Measurements from ENCODE around the gene EXOC3. TPM values are rescaled to one million over a fixed set of nuclear protein-coding genes. Genes with fewer than 3 reads are reported as not detected.

The EXOC3 gene
- total RNA-seq, 1 experiment from 2014 or later, result 31.3 TPM

- no peak for DNase-seq
- TF ChIP-seq CTCF (conservative IDR thresholded peaks at IDR 0.05; ENCODE audit: low read depth, low read length) (no peak), EZH2 (IDR thresholded peaks at IDR 0.05; ENCODE audit: low read length, unreplicated experiment) (no peak), EZH2phosphoT487 (IDR thresholded peaks at IDR 0.05; ENCODE audit: borderline replicate concordance, low read length) (no peak)
- Histone ChIP-seq H3F3A (ENCODE audit: low read length, unreplicated experiment) (no peaks in the 10 kb centered on the region), H3K9me2 (replicated peaks; ENCODE audit: low read length) (no peaks in the 10 kb centered on the region), H3K9ac (ENCODE audit: low read length) (no peak overlapping the region), H3K4me2 (ENCODE audit: low read length) (no peak overlapping the region), H3K79me2 (ENCODE audit: low read length) (no peaks in the 10 kb centered on the region), H3K36me3 (ENCODE audit: low read depth, low read length) (no peaks in the 10 kb centered on the region), H3K9me3 (ENCODE audit: low read length) (no peaks in the 10 kb centered on the region), H2AFZ (ENCODE audit: low read length) (no peak overlapping the region), H3K27me3 (ENCODE audit: low read length) (no peaks in the 10 kb centered on the region), H3K4me3 (ENCODE audit: low read length) (no peak overlapping the region), H3K27ac (ENCODE audit: low read length) (no peak overlapping the region), H4K20me1 (ENCODE audit: low read length) (no peaks in the 10 kb centered on the region), H3K4me1 (ENCODE audit: insufficient read depth, low read length) (peaks cover 19% of the 10 kb centered on the region)
- ATAC-seq, result no peak
- ChIA-PET POLR2A (ENCODE audit: unreplicated experiment) (no interaction called here), CTCF (no interaction called here)
- no TSS peak for BruUV-seq (replicated peaks)
- intact Hi-C loops (cut with micrococcal nuclease), result no loop called here
These were observed 39.0 kb upstream of the EXOC3 start for GRCh38 chr5:403995-404394.

- intact Hi-C loops (cut with micrococcal nuclease), result no loop called here
- Histone ChIP-seq H3K4me2 (ENCODE audit: low read length) (no peak overlapping the region), H4K20me1 (ENCODE audit: low read length) (no peaks in the 10 kb centered on the region), H2AFZ (ENCODE audit: low read length) (no peak overlapping the region), H3K4me3 (ENCODE audit: low read length) (no peak overlapping the region), H3F3A (ENCODE audit: low read length, unreplicated experiment) (no peaks in the 10 kb centered on the region), H3K9me3 (ENCODE audit: low read length) (no peaks in the 10 kb centered on the region), H3K27me3 (ENCODE audit: low read length) (no peaks in the 10 kb centered on the region), H3K4me1 (ENCODE audit: insufficient read depth, low read length) (peaks cover 19% of the 10 kb centered on the region), H3K9me2 (replicated peaks; ENCODE audit: low read length) (no peaks in the 10 kb centered on the region), H3K9ac (ENCODE audit: low read length) (no peak overlapping the region), H3K79me2 (ENCODE audit: low read length) (no peaks in the 10 kb centered on the region), H3K27ac (ENCODE audit: low read length) (no peak overlapping the region), H3K36me3 (ENCODE audit: low read depth, low read length) (no peaks in the 10 kb centered on the region)
- TF ChIP-seq EZH2phosphoT487 (IDR thresholded peaks at IDR 0.05; ENCODE audit: borderline replicate concordance, low read length) (no peak), EZH2 (IDR thresholded peaks at IDR 0.05; ENCODE audit: low read length, unreplicated experiment) (no peak), CTCF (conservative IDR thresholded peaks at IDR 0.05; ENCODE audit: low read depth, low read length) (no peak)
- CTCF ChIA-PET, result no interaction called here
- POLR2A ChIA-PET (ENCODE audit: unreplicated experiment), result no interaction called here
- ATAC-seq (no peak), DNase-seq (no peak)
- BruUV-seq (replicated peaks), result no TSS peak
These were observed 38.2 kb upstream of the EXOC3 start for GRCh38 chr5:404666-405241.

- Histone ChIP-seq H3K79me2 (ENCODE audit: low read length) (no peaks in the 10 kb centered on the region), H2AFZ (ENCODE audit: low read length) (no peak overlapping the region), H3K4me2 (ENCODE audit: low read length) (no peak overlapping the region), H3K4me3 (ENCODE audit: low read length) (no peak overlapping the region), H3K27me3 (ENCODE audit: low read length) (no peaks in the 10 kb centered on the region), H3K9me3 (ENCODE audit: low read length) (no peaks in the 10 kb centered on the region), H4K20me1 (ENCODE audit: low read length) (no peaks in the 10 kb centered on the region), H3K4me1 (ENCODE audit: insufficient read depth, low read length) (peaks cover 16% of the 10 kb centered on the region), H3K9ac (ENCODE audit: low read length) (no peak overlapping the region), H3K9me2 (replicated peaks; ENCODE audit: low read length) (no peaks in the 10 kb centered on the region), H3K27ac (ENCODE audit: low read length) (no peak overlapping the region), H3F3A (ENCODE audit: low read length, unreplicated experiment) (no peaks in the 10 kb centered on the region), H3K36me3 (ENCODE audit: low read depth, low read length) (no peaks in the 10 kb centered on the region)
- TF ChIP-seq CTCF (conservative IDR thresholded peaks at IDR 0.05; ENCODE audit: low read depth, low read length) (no peak), EZH2 (IDR thresholded peaks at IDR 0.05; ENCODE audit: low read length, unreplicated experiment) (no peak), EZH2phosphoT487 (IDR thresholded peaks at IDR 0.05; ENCODE audit: borderline replicate concordance, low read length) (no peak)
- intact Hi-C loops (cut with micrococcal nuclease), result no loop called here
- BruUV-seq (replicated peaks), result no TSS peak
- DNase-seq, result no peak
- ATAC-seq, result no peak
- ChIA-PET CTCF (no interaction called here), POLR2A (ENCODE audit: unreplicated experiment) (no interaction called here)
These were observed 37.6 kb upstream of the EXOC3 start for GRCh38 chr5:405421-405820.
